HepG2 (cell line): ENCODE data around the gene PLEKHA5. TPM values are rescaled to one million over a fixed set of nuclear protein-coding genes. Genes with fewer than 3 reads are reported as not detected.

Experiments
- AGO1 ChIP-seq: fragments of 200-400 bp; formaldehyde crosslinking; IDR thresholded peaks from 2 replicates; pipeline ENCODE4 v1.6.1; 2017; ENCODE audit warnings: mild to moderate bottlenecking, low read depth, low read length, moderate library complexity; ENCODE audit not compliant: poor library complexity, severe bottlenecking
- AKAP8 ChIP-seq: sonication (generic); formaldehyde crosslinking; IDR thresholded peaks from 2 replicates; pipeline ENCODE4 v1.5.1; 2020; ENCODE audit warnings: mild to moderate bottlenecking, missing genetic modification reagents
- ARHGAP35 ChIP-seq: sonication (generic); formaldehyde crosslinking; IDR thresholded peaks from 2 replicates; pipeline ENCODE4 v1.9.0; 2022; ENCODE audit warnings: mild to moderate bottlenecking, inconsistent platforms, moderate library complexity, missing genetic modification reagents, borderline replicate concordance
- BHLHE40 ChIP-seq: IDR thresholded peaks from 2 replicates; pipeline ENCODE4 v1.6.1; 2011; ENCODE audit warnings: low read length, improper control_type of control experiment
- EHMT2 ChIP-seq: fragments of 200-600 bp; sonication (generic); IDR thresholded peaks from 2 replicates; pipeline ENCODE4 v1.7.0; 2017; ENCODE audit warnings: antibody characterized with exemption, low read depth, low read length, borderline replicate concordance
- GATAD1 ChIP-seq: IDR thresholded peaks from 2 replicates; pipeline ENCODE4 v1.6.1; 2016; ENCODE audit warnings: missing genetic modification reagents, missing compliant biosample characterization
- HMG20A ChIP-seq: IDR thresholded peaks from 2 replicates; pipeline ENCODE4 v1.6.1; 2016; ENCODE audit warnings: borderline replicate concordance
- HMGA1 ChIP-seq: sonication (generic); formaldehyde crosslinking; conservative IDR thresholded peaks from 2 replicates; pipeline ENCODE4 v1.4.0; 2020; ENCODE audit warnings: missing genetic modification reagents
- KAT8 ChIP-seq: IDR thresholded peaks from 2 replicates; pipeline ENCODE4 v1.6.1; 2016; ENCODE audit warnings: missing genetic modification reagents, missing compliant biosample characterization
- RELA ChIP-seq: sonication (generic); formaldehyde crosslinking; IDR thresholded peaks from 2 replicates; pipeline ENCODE4 v1.4.0; 2020; ENCODE audit warnings: missing genetic modification reagents
- SALL2 ChIP-seq: sonication (generic); formaldehyde crosslinking; IDR thresholded peaks from 2 replicates; pipeline ENCODE4 v1.8.1; 2023; ENCODE audit warnings: mild to moderate bottlenecking, missing genetic modification reagents, inconsistent platforms
- SKIL ChIP-seq: sonication (generic); formaldehyde crosslinking; IDR thresholded peaks from 2 replicates; pipeline ENCODE4 v1.8.0; 2022; ENCODE audit warnings: missing genetic modification reagents, mild to moderate bottlenecking, moderate library complexity, borderline replicate concordance
- SP5 ChIP-seq: IDR thresholded peaks from 2 replicates; pipeline ENCODE4 v1.6.1; 2016; ENCODE audit warnings: low read depth, borderline replicate concordance
- ZBTB8A ChIP-seq: sonication (generic); formaldehyde crosslinking; IDR thresholded peaks from 2 replicates; pipeline ENCODE4 v1.4.0; 2020; ENCODE audit warnings: mild to moderate bottlenecking, low read depth, missing genetic modification reagents, borderline replicate concordance
- ZNF17 ChIP-seq: sonication (generic); formaldehyde crosslinking; IDR thresholded peaks from 2 replicates; pipeline ENCODE4 v1.5.0; 2020; ENCODE audit warnings: mild to moderate bottlenecking, missing genetic modification reagents
- ZNF230 ChIP-seq: sonication (generic); formaldehyde crosslinking; IDR thresholded peaks from 2 replicates; pipeline ENCODE4 v1.4.0; 2020; ENCODE audit warnings: mild to moderate bottlenecking, missing genetic modification reagents
- ZNF280B ChIP-seq: sonication (generic); formaldehyde crosslinking; IDR thresholded peaks from 2 replicates; pipeline ENCODE4 v1.5.0; 2020; ENCODE audit warnings: missing genetic modification reagents, mild to moderate bottlenecking, borderline replicate concordance
- ZNF609 ChIP-seq: sonication (generic); formaldehyde crosslinking; IDR thresholded peaks from 2 replicates; pipeline ENCODE4 v1.4.0; 2020; ENCODE audit warnings: mild to moderate bottlenecking, missing genetic modification reagents, borderline replicate concordance
- ZNF660 ChIP-seq: sonication (generic); formaldehyde crosslinking; IDR thresholded peaks from 2 replicates; pipeline ENCODE4 v1.5.1; 2020; ENCODE audit warnings: mild to moderate bottlenecking, low read depth, missing genetic modification reagents, borderline replicate concordance
- ZNF816 ChIP-seq: sonication (generic); formaldehyde crosslinking; IDR thresholded peaks from 2 replicates; pipeline ENCODE4 v1.8.0; 2022; ENCODE audit warnings: missing genetic modification reagents, mild to moderate bottlenecking, borderline replicate concordance
- ZSCAN12 ChIP-seq: sonication (generic); formaldehyde crosslinking; IDR thresholded peaks from 2 replicates; pipeline ENCODE4 v1.9.0; 2021; ENCODE audit warnings: mild to moderate bottlenecking, missing genetic modification reagents
- polyA plus RNA-seq, 8 experiments: library from polyadenylated mRNA; depleted of rRNA in 3 of 8; stranded (reverse) in 7 of 8; unstranded in 1 of 8; fragments of >200 nt; fragmentation: Illumina TruSeq in 4 of 8; extraction: Trizol in 4 of 8; gene quantifications; 2 replicates each; pipeline versions ENCODE4 v1.2.1 to v1.2.3, GENCODE V29; 2011 to 2016; ENCODE audit warnings: low read depth in 4 of 8, missing spikeins in 1 of 8, mixed read lengths in 1 of 8; ENCODE audit not compliant: insufficient read depth in 1 of 8
- total RNA-seq, 5 experiments: library from RNA; depleted of rRNA; stranded (reverse); fragments of >200 nt; fragmentation: Illumina TruSeq; extraction: Trizol; gene quantifications; 2 replicates each; pipeline ENCODE4 v1.2.3, GENCODE V29; 2016; ENCODE audit warnings: low read depth in 1 of 5

PLEKHA5 gene
- total and polyA plus RNA-seq, 2 of the 13 experiments (the other 11 are each of a cell fraction or from before 2014, with no cell fraction given), result 4.2 to 15.4 TPM

- TF ChIP-seq AGO1 (peak; percentile 55), ZNF816 (CRISPR knock-in tag) (no peak), ZSCAN12 (CRISPR knock-in tag) (no peak), EHMT2 (no peak), SALL2 (0 out of 2 replicates have a peak, but pooled peaks have one; percentile 39), HMGA1 (no peak), ZNF660 (no peak), RELA (CRISPR knock-in tag) (no peak), HMG20A (no peak), BHLHE40 (no peak), ZBTB8A (CRISPR knock-in tag) (no peak), AKAP8 (CRISPR knock-in tag) (no peak), KAT8 (CRISPR knock-in tag) (no peak), ZNF230 (CRISPR knock-in tag) (no peak), ZNF280B (peak; percentile 25; the same call in 1 of the 2 replicates), ARHGAP35 (CRISPR knock-in tag) (no peak), SP5 (no peak), ZNF609 (CRISPR knock-in tag) (no peak), SKIL (CRISPR knock-in tag) (peak; percentile 37; the same call in 1 of the 2 replicates), ZNF17 (CRISPR knock-in tag) (no peak), GATAD1 (no peak)
Observed at GRCh38 chr12:19130224-19131024, 891 bp downstream of the PLEKHA5 start (continued).
